HG03354 (cell line): ENCODE measurements around the gene C3orf80.
"Not testable (repeated sequence)": the region's sequence is repeated elsewhere in the genome, so short reads cannot be mapped to it uniquely, and the experiment has no call there.

Experiments
- ATAC-seq: cut with Tn5 transposase; IDR thresholded peaks from one replicate; pipeline ENCODE4 v1.9.1; 2021; ENCODE audit warnings: mild to moderate bottlenecking; ENCODE audit not compliant: unreplicated experiment, poor library complexity, severe bottlenecking

Gene C3orf80

DNA sequence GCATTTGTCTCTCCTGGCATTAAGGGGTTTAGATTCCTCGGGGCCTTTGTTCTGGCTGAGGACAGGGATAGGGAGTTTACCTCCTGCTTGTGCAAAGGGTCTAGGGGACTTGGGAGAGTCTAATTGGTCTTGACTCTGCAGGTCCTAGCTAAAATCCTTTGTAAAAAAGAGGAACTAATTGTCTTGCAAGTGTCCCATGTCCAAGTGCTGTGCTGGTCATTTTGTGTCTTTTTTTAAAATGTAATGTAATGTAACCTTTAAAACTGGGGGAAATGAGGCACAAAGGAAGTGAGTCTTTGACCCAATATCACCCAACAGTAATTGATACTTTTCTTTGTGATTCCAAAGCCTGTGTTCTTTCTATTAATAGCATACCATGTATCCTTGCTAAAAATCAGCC lies 14.9 kb upstream of the C3orf80 start:
- ATAC-seq, result no peak

- peak; percentile 64 for ATAC-seq
These were observed 14.4 kb upstream of the C3orf80 start for GRCh38 chr3:160210799-160211221.

- no peak for ATAC-seq
These were observed 12.0 kb upstream of the C3orf80 start for GRCh38 chr3:160213191-160213590.

DNA sequence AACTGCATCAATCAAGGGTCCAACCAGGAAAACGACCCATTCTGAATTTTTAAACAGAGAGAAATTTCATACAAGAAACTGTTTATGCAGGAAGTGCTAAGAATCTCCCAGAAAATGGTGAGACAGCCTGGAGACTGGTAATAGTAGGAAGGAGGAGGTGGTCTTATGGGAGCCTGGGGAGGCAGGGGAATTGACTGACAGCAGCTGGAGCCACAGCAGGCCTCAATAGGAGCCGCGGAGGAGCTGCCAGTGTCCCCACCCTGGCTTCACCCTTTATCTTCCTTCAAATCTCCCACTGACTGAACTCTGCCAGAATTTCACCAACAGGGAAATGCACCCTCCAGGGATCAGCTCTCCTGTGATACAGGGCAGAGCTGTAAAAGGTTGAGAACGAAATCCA lies 7.5 kb upstream of the C3orf80 start:
- no peak for ATAC-seq

DNA sequence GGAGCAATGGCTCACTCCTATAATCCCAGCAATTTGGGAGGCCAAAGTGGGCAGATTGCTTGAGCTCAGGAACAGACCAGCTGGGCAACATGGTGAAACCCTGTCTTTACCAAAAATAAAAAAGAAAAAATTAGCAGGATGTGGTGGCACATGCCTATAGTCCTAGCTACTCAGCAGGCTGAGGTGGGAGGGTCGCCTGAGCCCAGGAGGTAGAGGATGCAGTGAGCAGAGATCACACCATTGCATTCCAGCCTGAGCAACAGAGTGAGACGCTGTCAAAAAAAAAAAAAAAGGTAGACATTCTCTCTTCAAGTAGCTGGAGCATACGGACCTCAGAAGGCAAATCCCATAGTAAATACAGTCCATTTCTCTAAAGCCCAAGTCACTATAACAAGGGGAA lies 7.1 kb upstream of the C3orf80 start:
- ATAC-seq, result no peak

GRCh38 chr3:160220038-160220437 lies 5.2 kb upstream of the C3orf80 start:
- no peak for ATAC-seq

DNA sequence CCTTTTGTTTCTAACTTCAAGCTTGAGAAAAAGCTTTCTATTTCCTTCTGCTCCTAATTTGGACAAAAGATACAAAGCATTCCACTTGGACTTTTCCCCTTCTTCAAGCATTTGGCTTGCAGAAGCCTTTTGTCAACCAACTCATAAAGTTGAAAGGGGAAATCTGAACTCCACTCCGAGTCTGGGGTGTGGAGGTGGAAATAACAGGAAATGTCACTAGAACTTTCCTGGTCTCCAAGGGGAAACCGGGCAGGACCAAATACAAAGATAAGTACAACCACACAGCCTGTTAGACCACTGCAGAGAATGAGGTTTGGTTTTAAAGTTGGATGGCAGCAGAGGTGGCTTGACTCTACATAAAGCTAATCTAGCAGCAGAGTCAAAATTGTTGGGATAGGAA lies 4.2 kb upstream of the C3orf80 start:
- ATAC-seq, result no peak

DNA sequence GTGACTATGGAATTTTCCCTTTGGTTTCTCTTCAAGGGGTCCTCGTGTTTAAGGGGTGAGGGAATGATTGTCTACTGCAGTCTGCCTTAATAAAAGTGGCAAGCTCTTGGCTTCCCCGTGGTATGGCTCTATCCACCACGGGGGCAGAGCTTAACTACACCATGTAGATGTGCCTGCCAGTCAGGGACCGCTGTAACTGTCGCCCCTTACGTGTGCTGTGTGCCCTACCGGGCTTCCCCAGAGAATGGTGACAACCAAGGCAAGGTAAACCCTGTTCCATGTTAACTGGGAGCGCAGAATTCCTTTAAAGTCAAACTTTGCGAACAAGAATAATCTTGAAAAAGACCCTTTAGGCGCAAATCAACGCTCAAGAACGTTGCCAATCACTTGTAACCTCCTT lies 966 bp upstream of the C3orf80 start:
- ATAC-seq, result no peak

- no peak for ATAC-seq
These were observed 429 bp upstream of the C3orf80 start for GRCh38 chr3:160224811-160225175.

DNA sequence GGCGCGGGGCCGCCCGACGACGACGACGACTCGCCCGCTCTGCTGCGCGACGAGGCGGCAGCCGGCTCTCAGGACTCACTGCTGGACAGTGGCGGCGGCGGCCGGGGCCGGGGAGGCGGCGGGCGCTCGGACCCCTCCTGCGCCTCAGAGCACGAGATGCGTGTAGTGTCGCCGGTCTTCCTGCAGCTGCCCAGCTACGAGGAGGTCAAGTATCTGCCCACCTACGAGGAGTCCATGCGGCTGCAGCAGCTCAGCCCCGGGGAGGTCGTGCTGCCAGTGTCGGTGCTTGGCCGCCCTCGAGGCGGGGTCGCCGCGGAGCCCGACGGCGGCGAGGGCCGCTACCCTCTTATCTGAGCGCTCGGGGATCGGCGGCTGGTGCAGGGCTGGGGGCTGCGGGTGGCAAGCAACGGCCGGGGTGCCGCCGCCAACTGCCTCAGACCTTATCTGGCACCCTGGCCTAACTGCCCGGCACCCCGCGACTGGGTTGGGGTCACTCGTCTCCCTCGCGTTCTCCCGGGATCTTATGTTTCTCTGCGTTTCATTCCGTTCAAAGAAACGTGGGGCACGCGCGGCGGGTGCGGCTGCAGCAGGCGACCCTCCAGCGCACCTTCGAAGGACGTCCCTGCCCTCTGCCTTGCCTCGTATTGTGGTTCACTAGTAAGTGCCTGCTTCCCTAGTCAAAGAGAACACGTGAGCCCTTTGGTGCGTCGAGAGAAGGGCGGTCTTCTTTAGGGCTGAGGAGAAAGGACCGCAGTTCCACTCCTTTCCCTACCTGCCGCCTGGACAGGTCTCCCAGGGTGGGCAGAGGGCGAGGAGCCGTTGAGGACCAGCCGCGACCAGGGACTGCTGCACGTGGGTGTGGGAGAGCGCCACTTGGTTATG lies 1.0 kb downstream of the C3orf80 start:
- ATAC-seq, result peak; percentile 35

DNA sequence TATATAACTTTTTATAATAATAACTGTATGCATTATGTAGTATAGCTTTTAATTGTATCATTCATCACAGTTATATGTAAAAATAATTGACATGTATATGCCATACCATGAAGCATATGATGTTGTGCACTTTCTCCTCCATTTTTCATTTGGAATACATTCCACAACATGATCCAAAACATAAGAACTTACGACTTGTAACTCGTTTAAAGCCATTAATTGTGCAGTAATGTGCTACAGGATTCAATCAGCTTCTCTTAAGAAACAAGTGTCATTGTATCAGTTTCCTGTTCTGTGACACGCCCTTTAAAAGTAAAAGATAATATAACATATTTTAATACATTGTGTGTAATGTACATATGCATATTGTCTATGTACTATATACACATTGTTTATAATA lies 2.2 kb downstream of the C3orf80 start:
- ATAC-seq, result no peak

DNA sequence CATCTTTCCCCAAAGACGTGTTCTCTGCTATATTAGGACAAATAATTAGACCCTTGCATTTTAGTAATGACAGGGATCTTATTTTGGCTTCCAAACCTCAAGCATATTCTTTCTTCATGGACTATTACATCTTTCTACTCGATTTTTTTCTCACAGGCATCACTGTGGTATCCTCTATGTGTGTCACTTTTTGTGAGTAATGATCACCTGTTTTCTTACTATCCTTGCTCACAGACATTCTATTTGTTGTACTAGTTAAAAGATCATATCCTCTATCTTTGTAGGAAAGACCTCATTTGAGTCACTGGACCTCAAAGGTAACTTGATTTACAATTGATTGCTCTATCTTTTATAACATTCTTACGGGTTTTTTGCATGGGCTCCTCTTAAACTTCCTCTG lies 6.8 kb downstream of the C3orf80 start:
- no peak for ATAC-seq

- ATAC-seq, result not testable (repeated sequence)
These were observed 15.5 kb downstream of the C3orf80 start for GRCh38 chr3:160240719-160241118.

- no peak for ATAC-seq
These were observed 20.1 kb downstream of the C3orf80 start for GRCh38 chr3:160245261-160245800.

DNA sequence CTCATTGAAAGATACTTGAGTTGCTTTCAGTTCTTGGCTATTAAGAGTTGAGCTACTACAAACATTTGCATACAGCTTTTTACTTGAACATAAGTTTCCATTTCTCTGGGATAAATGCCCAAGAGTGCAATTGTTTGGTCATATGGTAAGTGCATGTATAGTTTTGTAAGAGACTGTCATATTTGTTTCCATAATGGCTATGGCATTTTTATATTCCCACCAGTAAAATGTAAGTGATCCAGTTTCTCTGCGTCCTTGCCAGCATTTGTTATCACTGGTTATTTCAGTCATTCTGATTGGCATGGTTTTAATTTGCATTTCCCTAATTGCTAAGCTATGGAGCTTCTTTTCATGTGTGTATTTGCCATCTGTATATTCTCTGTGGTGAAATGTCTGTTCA lies 22.5 kb downstream of the C3orf80 start:
- no peak for ATAC-seq

GRCh38 chr3:160253298-160253697 lies 28.1 kb downstream of the C3orf80 start:
- no peak for ATAC-seq

DNA sequence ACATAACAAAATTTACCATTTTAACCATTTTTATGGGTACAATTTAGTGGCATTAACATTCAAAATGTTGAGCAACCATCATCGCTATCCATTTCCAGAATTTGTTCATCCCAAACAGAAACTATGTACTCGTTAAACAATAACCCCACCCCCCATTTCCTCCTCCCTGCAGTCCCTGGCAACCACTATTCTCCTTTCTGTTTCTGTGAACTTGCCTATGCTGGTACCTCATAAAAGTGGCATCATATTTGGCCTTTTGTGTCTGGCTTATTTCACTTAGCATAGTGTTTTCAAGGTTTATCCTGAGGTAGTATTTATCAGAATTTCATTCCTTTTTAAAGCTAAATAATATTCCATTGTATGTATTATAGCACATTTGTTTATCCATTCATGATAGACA lies 32.4 kb downstream of the C3orf80 start:
- no peak for ATAC-seq

GRCh38 chr3:160259589-160259988 lies 34.4 kb downstream of the C3orf80 start:
- no peak for ATAC-seq

- no peak for ATAC-seq
These were observed 35.5 kb downstream of the C3orf80 start for GRCh38 chr3:160260587-160261270.

GRCh38 chr3:160265088-160265487 lies 39.9 kb downstream of the C3orf80 start:
- ATAC-seq, result no peak
